SK-N-MC (cell line): ENCODE measurements around the gene ERCC5.

ENCODE experiments used
- DNase-seq: peaks from one replicate; pipeline ENCODE4 v3.0.0-alpha.2; 2011; ENCODE audit warnings: low read depth, low spot score
- H3K27ac ChIP-seq: fragments of 200-600 bp; sonication (generic); 2 replicates; pipeline ENCODE4 v1.5.1; 2016; ENCODE audit warnings: mixed run types
- H3K36me3 ChIP-seq: fragments of 200-600 bp; sonication (generic); 2 replicates; pipeline ENCODE4 v1.6.1; 2017; ENCODE audit warnings: antibody characterized with exemption, low read length, mixed read lengths; ENCODE audit not compliant: insufficient read depth
- H3K4me3 ChIP-seq: fragments of 200-600 bp; sonication (generic); 2 replicates; pipeline ENCODE4 v1.5.1; 2016
- H3K9ac ChIP-seq: fragments of 200-600 bp; sonication (generic); 2 replicates; pipeline ENCODE4 v1.8.0; 2017; ENCODE audit warnings: mixed run types, mixed read lengths; ENCODE audit not compliant: insufficient read length
- H3K9me3 ChIP-seq: fragments of 200-600 bp; sonication (generic); 2 replicates; pipeline ENCODE4 v1.6.1; 2017; ENCODE audit warnings: low read depth, mild to moderate bottlenecking, antibody characterized with exemption, low read length, moderate library complexity, mixed read lengths
- EZH2 ChIP-seq: fragments of 200-600 bp; sonication (generic); IDR thresholded peaks from one replicate; pipeline ENCODE4 v1.6.1; 2017; ENCODE audit warnings: antibody characterized with exemption
- FOXP2 ChIP-seq: optimal IDR thresholded peaks from 2 replicates; pipeline ENCODE3; 2011; ENCODE audit warnings: mild to moderate bottlenecking, moderate library complexity; ENCODE audit not compliant: insufficient read depth; ENCODE audit errors: extremely low read length, control extremely low read depth
- POLR2AphosphoS5 ChIP-seq: IDR thresholded peaks from 2 replicates; pipeline ENCODE4 v1.6.1; 2012; ENCODE audit warnings: mild to moderate bottlenecking, low read depth, low read length, borderline replicate concordance

ERCC5 gene

GRCh38 chr13:102852556-102852955 lies 6.7 kb downstream of the ERCC5 start:
- no peak overlapping the region for H3K27ac ChIP-seq
- no peak for DNase-seq
- peaks cover 29% of the 10 kb centered on the region for H3K36me3 ChIP-seq
- no peak for TF ChIP-seq EZH2
- no peak for TF ChIP-seq POLR2AphosphoS5
- H3K9ac ChIP-seq: no peak overlapping the region
- no peak overlapping the region for H3K4me3 ChIP-seq
- no peaks in the 10 kb centered on the region for H3K9me3 ChIP-seq

- peaks cover 47% of the 10 kb centered on the region for H3K36me3 ChIP-seq
- no peak overlapping the region for H3K27ac ChIP-seq
- no peak overlapping the region for H3K9ac ChIP-seq
- no peak for DNase-seq
- no peak overlapping the region for H3K4me3 ChIP-seq
- no peak for TF ChIP-seq FOXP2
- TF ChIP-seq EZH2: no peak
- no peak for TF ChIP-seq POLR2AphosphoS5
- H3K9me3 ChIP-seq: no peaks in the 10 kb centered on the region
These were observed 8.8 kb downstream of the ERCC5 start for GRCh38 chr13:102854675-102855074.

GRCh38 chr13:102856557-102856956 lies 10.7 kb downstream of the ERCC5 start:
- Histone ChIP-seq H3K36me3 (peaks cover 64% of the 10 kb centered on the region), H3K9me3 (no peaks in the 10 kb centered on the region), H3K9ac (no peak overlapping the region), H3K27ac (no peak overlapping the region), H3K4me3 (no peak overlapping the region)
- TF ChIP-seq EZH2 (no peak), FOXP2 (no peak), POLR2AphosphoS5 (no peak)
- DNase-seq: no peak

- H3K36me3 ChIP-seq: peaks cover 96% of the 10 kb centered on the region
- no peak overlapping the region for H3K4me3 ChIP-seq
- H3K9me3 ChIP-seq: no peaks in the 10 kb centered on the region
- TF ChIP-seq EZH2 (no peak), POLR2AphosphoS5 (no peak)
- no peak overlapping the region for H3K27ac ChIP-seq
- no peak overlapping the region for H3K9ac ChIP-seq
- DNase-seq: no peak
These were observed 16.9 kb downstream of the ERCC5 start for GRCh38 chr13:102862624-102863210.

- no peaks in the 10 kb centered on the region for H3K9me3 ChIP-seq
- no peak overlapping the region for H3K9ac ChIP-seq
- DNase-seq: no peak
- TF ChIP-seq EZH2 (no peak), FOXP2 (no peak), POLR2AphosphoS5 (no peak)
- no peak overlapping the region for H3K4me3 ChIP-seq
- H3K36me3 ChIP-seq: peaks cover 93% of the 10 kb centered on the region
- H3K27ac ChIP-seq: no peak overlapping the region
These were observed 17.8 kb downstream of the ERCC5 start for GRCh38 chr13:102863590-102863989.

GRCh38 chr13:102868366-102868936 lies 22.6 kb downstream of the ERCC5 start:
- Histone ChIP-seq H3K27ac (no peak overlapping the region), H3K36me3 (peaks cover 70% of the 10 kb centered on the region)

GRCh38 chr13:102869948-102870676 lies 24.3 kb downstream of the ERCC5 start:
- Histone ChIP-seq H3K4me3 (no peak overlapping the region), H3K9ac (no peak overlapping the region), H3K9me3 (no peaks in the 10 kb centered on the region), H3K27ac (no peak overlapping the region), H3K36me3 (peaks cover 70% of the 10 kb centered on the region)
- no peak for DNase-seq
- TF ChIP-seq EZH2: no peak
- no peak for TF ChIP-seq FOXP2
- TF ChIP-seq POLR2AphosphoS5: no peak

More at GRCh38 chr13:102868366-102868936, 22.6 kb downstream of the ERCC5 start:
- TF ChIP-seq POLR2AphosphoS5 (no peak), EZH2 (no peak), FOXP2 (no peak)
- Histone ChIP-seq H3K4me3 (no peak overlapping the region), H3K9ac (no peak overlapping the region), H3K9me3 (no peaks in the 10 kb centered on the region)
- DNase-seq: no peak

GRCh38 chr13:102870677-102871415 lies 25.0 kb downstream of the ERCC5 start:
- TF ChIP-seq POLR2AphosphoS5 (no peak), FOXP2 (no peak), EZH2 (no peak)
- no peak overlapping the region for H3K27ac ChIP-seq

More at GRCh38 chr13:102870677-102871415, 25.0 kb downstream of the ERCC5 start:
- H3K36me3 ChIP-seq: peaks cover 68% of the 10 kb centered on the region
- DNase-seq: peak; percentile 16
- H3K9ac ChIP-seq: no peak overlapping the region
- no peaks in the 10 kb centered on the region for H3K9me3 ChIP-seq
- H3K4me3 ChIP-seq: no peak overlapping the region
